ENCODE data around the gene CDON. TPM values are rescaled to one million over a fixed set of nuclear protein-coding genes. Genes with fewer than 3 reads are reported as not detected.

The CDON gene
- total RNA-seq, 1 experiment from 2014 or later = 2.1 TPM

DNA sequence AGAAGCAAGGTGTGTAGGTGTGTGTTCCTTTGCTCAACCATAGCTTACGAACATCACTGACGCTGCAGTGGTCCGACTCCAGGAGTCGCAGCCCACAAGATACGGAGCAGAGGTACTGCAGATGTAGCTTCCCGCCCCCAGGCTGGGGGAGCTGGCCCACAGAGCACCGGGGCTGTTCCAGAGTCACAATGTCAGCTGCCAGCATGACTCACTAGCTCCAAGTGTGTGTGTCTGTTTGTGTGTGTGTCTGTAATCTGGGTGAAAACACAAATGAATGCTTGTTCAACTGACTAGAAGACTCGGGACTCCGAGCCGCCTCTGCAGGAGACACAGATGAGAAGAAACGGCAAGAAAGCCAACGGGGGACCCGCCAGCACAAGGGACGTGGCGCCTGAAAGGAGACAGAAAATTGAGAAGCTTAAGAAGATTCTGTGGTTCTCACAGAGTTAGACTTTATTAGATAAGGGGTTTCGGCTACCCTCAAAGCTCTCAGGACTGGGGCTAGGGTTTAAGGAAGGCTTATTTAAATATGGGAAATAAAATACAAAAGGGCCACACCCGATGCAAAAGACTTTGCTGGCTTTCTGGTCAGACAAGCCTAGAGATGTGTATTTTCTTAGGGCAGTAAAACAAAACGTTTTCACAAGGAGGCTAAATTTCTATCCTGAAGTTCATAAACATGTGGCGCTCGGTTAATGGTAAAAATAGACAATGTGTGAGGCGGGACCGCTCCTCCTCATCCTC, 106.1 kb downstream of the CDON start:
- DNase-seq (ENCODE audit: low read depth) = peak; percentile 18

DNA sequence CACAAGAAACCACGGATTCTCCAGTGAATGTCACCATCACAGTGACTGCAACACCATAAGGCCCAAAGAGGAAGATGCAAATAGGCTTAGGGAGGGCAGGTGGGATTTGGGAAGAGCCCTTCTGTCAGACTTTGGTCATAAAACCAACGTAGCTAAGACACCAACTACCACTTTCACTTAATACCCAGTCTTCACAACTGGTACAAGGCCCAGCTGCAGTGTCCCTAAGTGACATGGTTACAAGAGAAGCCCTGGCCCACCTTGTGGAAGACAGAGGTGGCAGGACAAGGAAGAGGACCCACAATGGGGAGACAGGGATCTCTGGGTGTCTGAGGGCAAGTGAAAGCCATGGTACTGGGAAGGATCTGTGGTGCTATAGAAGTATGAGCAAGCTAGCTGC, 106.8 kb downstream of the CDON start:
- no peak for DNase-seq (ENCODE audit: low read depth)

DNA sequence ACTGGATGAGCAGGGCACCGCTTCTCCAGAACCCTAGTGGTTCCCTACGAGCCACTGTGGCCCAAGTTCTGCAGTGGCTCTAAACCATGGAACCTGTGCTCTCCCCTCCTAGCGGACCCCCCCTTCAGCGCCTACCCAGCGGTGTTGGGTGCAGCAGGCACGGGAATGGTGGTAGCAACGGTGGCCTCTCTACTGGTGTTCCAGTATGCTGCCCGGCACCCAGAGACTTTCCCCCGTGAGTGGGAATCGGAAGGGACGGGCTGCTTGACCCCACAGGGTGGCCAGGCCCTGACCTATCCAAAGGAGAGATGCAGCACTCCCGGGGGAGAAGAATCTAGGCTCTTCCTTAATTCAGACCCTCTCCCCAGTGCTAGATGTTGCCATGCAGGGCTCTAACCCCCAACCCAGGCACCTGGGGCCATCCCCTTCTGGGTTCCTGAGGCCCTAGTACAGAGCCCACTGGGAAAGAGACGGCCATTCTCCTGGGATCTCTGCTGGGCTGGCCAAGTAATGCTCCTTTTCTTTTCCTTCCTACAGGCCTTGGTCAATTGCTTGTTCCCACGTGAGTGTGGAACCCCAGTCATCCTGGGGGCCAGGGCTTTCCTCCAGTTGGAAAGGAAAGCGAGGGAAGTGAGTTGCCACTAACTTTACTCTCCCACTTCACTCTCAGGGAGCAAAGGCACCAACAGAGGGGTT, 107.6 kb downstream of the CDON start:
- no peak for DNase-seq (ENCODE audit: low read depth)

DNA sequence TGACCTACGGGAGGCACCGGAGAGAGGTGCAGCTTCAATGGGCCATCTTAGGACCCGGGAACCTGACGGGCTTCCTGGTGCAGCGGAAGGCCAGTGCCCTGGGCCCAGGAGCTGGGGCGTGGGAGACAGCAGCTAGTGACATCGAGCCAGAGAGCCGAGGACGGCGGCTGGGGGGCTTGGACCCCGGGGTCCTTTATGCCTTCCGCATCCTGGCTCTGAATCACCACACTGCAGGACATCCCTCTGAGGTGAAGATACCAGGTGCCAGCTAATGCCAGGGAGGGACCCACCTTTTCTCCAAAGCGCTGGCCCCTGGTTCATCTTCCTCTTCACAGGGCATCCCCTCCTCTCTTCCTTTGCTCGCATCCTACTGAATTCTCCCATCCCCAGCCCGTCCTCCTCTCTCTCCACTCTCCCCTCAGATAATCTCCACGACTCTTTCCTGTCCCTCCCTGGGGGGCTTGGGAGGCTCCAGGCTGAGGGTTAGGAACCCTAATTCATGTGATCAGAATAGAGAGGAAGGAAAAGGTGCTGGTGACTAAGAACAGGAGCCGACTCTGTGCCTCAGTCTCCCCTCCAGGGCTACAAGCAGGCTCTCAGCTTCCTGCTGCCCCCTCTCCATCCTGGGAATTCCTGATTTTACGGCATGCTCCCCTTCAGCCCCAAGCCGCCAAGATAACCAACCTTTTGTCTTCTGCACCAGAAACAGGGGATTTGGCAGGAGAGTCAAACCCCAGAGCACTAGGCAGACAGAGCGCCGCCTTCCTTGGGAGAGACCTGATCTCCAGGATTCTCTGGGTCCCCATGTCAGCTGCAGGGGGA, 108.3 kb downstream of the CDON start:
- no peak for DNase-seq (ENCODE audit: low read depth)

DNA sequence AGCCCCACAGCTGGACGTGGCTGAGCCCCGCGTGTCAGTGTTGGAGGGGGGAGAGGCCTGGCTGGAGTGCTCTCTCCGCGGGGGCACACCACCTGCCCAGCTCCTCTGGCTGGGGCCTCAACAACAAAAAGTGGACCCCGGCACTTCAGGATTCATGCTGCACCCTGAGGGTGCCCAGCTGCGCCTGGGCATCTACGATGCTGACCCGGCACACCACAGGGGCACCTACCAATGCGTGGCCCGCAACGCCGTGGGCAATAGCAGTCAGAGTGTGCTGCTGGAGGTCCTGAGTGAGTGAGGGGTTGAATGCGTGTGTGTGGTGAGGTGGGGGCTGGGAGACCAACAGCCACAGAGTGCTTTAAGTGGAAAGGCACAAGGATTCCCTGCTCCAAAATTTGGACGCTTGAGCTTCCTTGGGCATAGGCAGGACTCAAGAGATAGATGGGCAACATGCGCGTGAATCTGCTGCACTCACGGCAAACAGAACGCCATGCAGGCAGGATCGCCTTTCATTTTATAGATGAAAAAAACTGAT, 109.2 kb downstream of the CDON start:
- DNase-seq (ENCODE audit: low read depth) = no peak

DNA sequence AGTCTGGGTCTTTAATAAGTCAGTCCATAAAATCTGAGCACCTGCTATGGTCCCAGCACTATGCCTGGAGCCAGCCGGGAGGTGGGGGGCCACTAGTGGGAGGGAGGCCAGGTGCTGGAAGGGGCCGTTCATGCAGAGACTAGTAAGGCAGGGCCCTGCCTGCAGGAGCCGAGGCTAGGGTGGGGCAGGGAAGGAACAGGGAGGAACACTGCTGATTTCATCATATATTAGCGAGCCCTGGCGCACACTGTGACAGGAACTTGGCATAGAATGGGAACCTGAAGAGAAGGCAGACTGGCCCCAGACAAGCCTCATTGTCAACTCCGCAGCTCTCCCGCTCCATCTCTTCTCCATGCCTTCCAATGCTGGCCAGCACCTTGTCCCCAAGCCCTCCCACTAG, 109.7 kb downstream of the CDON start:
- DNase-seq (ENCODE audit: low read depth) = no peak

DNA sequence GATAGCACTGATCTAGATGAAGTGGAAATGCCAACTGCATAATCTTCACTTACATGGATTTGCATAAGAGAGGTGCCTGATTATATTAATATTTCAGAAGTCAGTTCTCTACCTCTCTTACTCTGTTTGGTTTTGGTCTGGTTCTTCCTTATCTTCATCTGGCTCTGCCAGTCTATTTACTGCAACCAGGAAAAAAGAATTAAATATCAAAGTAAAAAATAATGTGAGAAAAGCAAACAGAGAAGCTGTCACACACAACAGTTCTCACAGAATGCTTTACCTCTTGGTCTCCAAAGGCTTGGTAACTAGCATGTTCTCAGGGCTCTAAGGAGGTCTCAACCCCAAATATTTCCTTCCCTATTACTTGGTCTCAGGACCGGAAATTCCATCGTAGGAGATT, 110.1 kb downstream of the CDON start:
- DNase-seq (ENCODE audit: low read depth) = no peak

DNA sequence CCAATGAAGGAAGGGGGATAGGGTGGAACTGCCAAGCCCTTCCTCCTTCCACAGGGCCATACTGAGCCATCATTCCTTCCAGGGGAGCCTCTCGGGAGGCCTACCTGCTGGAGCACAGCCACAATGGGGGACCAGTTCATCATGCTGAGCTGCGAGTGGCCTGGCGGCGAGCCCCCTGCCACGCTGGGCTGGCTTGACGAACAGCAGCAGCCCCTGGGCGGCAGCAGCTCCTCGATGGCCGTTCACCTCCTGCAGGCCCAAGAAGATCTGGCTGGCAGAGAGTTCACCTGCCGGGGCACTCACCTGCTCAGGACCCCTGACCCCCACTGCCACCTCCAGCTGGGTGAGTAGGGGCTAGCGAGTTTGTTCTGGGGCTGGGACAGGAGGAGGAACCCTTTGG, 110.9 kb downstream of the CDON start:
- DNase-seq (ENCODE audit: low read depth) = no peak

DNA sequence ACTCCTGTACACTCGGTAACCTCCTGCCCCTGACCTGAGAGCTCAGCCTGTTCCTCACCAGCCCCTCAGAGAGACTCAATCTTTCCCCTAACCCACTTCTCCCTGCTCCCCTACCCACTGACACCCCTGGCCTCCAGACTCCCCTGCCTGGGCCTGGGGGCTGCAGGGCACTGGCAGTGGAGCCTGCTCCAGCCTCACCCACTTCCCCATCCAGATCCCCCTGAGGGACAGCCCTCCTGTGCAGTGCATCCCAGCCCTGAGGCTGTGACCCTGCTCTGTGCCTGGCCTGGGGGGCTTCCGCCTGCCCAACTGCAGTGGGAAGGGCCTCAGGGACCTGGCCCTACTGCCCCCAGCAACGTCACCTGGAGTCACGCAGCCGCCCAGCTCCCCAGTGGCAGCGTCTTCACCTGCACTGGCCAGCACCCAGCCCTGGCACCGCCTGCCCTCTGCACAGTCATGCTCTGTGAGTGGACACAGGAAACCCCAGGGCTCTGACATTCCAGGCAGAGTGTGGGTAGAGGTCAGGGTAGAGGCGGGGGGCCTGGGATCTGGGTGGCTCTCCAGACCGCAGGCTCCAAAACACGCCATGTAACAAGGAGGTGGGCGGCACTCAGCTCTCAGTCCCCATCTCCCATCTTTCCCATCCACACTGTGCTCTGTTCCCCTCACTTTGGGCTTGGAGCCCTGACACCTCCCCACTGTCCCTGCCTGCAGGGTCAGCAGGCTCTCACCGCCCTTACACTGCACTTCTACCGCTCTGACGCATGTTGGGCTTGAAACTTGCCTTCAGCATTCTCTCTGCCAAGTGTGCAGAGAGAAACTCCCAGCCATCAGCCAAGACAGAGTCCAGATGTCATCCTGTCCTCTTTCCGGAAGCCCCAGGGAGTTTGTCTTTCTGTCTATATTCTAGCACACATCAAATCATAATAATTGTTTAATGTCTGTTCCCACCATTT, 111.7 kb downstream of the CDON start:
- DNase-seq (ENCODE audit: low read depth) = peak; percentile 14

DNA sequence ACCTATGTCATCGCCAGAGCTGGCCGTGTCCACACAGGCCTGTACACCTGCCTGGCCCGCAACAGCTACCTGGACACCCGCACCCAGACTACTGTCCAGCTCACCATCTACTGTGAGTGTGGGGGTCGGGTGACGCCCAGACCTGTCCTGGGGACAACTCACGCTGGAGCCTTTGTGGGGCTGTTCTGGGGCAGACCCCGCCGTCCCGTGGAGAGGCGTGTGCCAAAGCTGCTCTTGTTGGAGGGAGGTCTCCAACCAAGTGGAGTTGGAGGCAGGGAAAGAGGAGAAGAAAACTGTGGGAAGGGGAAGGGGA, 112.5 kb downstream of the CDON start:
- DNase-seq (ENCODE audit: low read depth) = no peak

DNA sequence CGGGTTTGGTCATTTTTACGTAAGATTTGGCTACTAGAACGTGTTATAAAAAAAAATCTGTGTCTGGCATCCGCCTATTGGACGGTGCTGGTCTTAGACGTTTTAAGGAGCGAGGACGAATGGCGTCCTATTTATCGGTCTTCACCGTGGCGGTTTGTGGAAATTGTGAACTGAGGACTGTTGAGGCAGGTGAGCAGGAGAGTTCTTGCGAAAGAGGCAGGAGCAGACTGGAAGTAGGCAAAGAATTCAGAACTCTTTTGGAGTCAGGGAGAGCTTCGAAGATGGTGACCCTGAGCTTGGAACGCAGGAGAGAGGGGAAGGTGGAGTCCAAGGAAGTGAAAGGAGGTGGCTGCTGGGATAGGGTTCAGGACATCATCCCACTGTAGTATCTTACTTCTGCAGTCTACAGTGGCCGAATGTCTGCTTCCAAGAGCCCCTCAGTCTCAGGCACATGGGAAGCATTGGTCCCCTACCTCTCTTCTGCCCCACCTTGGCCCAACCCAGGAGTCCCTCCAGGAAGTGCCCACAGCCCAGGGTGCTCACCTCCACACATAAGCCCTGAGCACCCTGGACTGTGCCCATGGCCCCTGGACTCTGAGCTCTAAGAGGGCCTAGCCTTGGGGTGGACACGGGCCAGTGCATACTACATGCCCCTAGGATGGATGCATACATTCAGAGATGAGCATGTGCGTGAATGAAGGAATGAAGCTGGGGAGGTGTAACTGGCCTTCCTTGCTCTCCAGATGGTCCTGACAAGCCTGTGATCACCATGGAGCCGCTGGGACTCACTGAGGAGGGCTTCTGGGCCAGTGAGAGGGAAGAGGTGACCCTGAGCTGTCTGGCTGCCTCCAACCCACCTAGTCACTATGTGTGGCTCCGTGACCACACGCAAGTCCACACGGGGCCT, 113.1 kb downstream of the CDON start:
- DNase-seq (ENCODE audit: low read depth) = no peak

DNA sequence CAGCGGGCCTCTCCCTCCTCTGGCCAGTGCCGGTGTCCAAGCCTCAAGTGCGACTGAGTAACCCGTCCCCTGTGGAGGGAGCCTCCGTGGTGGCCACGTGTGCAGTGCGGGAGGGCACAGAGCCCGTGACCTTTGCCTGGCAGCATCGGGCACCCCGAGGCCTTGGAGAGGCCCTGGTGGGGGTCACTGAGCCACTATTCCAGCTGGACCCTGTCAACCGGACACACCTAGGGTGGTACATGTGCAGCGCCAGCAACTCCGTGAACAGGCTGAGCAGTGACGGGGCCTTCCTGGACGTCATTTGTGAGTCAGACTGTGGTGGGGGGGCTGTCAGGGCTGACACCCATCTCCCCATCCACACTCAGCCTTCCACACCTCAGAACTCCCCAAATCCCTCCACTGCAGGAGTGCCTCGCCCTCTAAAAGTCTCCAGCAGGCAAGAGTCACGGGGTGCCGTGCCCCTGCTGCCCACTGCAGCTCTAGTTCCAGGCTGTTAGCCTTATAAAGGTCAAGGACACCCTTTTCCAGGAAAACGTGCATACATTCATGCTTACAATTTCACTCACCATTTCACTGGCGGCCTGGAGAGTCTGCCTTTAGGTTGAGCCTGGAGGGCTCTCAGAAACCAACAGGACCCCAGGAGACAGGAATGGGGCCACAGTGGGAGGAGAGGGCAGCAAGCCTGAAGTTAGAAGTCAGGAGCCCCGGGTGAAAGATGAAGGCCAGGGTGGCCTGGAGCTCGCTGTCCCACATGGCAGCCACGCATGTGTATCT, 114.2 kb downstream of the CDON start:
- DNase-seq (ENCODE audit: low read depth) = no peak

DNA sequence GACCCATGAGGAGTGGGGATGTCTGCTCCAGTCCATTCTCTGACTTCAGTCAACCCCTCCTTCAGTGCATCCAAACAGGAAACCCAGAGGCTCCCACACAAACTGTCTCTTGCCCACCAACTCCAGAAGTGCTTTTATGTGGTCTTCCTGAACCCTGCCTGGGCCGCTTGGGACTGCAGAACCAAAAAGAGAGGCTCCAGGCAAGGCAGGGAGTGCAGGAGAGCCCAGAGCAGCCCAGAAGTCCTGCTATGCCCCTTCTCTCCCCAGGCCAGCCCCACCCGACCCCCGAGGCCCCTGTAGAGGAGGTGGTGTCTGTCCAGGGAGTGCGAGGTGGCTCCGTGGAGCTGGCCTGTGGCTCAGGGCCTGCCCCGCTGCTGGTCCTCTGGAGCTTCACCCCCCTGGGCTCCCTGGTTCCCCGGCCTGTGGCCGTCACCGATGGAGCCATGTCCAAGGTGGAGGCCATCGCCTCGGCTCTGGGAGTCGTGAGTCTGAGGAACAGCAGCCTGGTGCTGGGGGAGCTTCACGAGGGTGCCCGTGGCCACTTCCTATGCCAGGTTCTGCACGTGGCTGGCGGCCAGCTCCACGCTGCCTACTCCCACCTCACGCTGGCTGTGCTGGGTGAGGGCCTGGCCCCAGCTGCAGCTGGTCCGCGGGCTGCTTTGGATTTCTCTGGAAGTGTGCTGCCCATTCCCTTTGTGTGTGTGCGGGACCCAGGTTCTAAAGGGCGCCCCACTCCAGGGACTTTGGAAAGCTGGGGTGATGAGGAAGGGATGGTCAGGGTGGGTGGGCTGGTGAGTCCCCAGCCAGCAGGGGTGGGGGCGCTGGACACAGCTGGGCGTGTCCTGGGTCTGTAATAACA, 115.0 kb downstream of the CDON start:
- DNase-seq (ENCODE audit: low read depth) = no peak

DNA sequence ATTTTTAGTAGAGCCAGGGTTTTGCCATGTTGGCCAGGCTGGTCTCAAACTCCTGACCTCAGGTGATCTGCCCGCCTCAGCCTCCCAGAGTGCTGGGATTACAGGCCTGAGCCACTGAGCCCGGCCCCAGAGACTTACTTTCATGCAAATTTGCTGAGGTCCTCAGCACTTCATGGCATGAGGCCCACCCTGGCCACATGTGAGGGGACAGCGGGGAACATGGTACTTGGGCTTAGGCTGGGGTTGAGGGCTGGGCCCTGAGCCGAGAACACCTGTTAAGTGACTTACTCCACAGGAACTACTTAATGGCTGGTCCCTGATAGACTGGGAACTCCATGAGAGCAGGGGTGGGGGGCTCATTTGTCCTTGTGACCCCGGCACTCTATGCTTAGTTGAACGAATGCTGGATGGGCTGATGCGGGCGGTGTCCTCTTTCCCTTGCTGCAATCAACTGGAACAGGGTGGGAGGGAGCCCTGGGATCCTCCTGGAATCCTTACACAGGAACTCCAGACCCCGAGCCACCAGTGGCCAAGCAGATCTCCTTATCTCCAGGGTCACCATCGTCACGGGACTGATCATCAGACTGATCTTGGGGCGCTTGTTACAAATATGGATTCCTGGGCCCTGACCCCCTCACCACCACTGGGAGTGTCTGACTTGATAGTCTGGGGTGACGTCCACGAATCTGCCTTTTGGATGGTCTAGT, 115.8 kb downstream of the CDON start:
- DNase-seq (ENCODE audit: low read depth) = no peak

DNA sequence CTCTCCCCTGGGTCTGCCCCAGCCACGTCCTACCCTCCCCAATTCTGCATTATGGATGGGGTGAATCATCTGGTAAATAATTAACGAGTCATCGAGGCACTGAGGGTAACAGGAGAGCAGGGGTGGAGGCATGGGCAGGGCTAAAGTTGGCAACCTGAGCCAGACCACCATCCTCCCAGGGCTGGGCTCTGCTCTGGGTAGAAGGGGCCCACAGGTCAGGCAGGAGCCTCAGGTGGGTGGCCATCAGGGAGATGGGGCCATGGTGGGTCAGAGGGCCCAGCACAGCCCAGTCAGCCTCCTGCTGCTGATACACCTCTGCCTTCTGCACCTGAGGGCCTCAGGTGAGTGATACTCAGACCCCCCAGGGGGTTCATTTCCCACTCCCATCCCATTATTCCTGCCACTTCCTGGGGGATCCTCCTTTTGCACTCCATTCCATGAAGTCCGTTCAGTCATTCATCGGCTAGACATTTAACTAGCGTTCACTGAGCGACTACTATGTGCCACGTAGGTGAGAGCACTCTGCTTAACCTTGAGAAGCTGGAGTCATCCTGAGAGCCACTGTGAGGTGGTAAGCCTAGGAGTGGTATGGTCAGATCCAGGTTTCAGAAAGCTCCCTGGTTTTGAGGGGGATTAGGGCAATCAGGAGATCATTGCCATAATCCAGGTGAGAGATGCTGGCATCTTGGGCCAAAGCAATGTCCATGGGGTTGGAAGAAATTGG, 116.7 kb downstream of the CDON start, which contains the start of gene VSIG10L2:
Gene VSIG10L2, plus strand, starts transcription at position 248 of the 724 bp plus-strand sequence. Its CDS starts 12 bp downstream, at position 260.
- no peak for DNase-seq (ENCODE audit: low read depth)

DNA sequence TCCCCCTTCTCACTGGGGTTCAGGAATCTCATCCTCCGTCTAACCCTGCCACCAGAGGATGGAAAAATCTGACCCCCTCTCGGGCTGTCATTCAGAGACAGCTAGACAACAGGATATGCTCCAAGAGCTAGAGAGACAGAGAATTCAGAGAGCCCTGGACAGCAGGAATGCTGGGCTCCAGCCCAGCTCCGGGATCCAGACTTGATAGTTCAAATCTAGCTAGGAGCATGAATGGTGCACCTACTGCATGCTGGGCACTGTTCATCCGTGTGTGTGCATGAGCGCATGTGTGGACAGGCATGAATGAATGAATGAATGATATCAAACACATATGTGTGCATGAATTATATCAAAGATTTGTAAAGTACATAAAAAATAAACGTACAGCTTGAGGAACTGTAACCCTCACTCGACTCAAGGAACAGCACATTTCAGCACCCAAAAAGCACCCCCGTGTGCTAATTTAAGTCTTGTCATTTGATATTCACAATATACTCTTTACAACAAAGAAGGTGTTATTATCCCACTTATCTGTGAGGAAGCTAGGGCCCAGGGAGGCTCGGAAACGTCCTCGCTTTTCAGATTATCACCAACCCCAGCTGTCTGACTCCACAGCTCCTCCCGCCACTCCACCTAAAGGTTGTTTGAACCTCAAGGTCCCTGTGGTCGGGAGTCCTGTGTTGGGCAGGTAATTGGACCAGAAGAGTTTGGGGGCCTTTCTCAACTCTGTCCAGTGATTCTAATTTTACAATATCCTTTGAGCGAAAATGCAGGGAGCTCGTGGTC, 117.5 kb downstream of the CDON start:
- no peak for DNase-seq (ENCODE audit: low read depth)

Data from Daoy (cell line).